Measurements from ENCODE around the gene CUX1.

Gene CUX1

GRCh38 chr7:102073931-102074880, 256.8 kb downstream of the CUX1 start:
- DNase-seq (ENCODE audit: low read depth in 2 of 2), result no peak

- DNase-seq (ENCODE audit: low read depth in 2 of 2), result no peak
Observed at GRCh38 chr7:102075126-102075525, 257.7 kb downstream of the CUX1 start.

DNA sequence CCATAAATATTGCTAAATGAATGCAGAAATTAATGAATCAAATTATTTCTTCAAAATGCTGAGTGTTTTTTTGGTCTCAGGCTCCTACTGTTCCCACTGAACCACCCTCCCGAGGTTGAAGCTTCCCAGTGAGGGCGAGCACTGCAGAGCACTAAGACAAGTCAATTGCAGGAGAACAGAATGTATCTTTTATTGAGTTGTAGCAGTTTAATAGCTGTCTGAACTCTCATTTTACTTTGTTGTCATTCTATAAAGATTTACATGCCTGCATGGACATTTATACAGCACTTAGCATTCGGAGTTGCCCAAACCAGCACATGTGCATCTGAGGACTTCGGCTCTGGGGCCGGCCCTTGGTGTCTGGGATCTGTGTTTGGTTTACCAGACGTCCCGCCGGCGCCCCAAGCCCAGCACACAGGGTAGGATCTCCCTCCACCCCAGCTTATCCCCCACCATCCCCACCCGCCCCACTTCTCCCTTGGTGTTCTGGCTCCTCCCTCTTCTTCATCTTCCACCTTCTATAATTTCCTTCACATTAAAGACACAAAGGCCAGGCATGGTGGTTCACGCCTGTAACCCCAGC, 258.2 kb downstream of the CUX1 start:
- DNase-seq (ENCODE audit: low read depth in 2 of 2), result no peak

- no peak for DNase-seq (ENCODE audit: low read depth in 2 of 2)
Observed at GRCh38 chr7:102077081-102077480, 259.7 kb downstream of the CUX1 start.

DNA sequence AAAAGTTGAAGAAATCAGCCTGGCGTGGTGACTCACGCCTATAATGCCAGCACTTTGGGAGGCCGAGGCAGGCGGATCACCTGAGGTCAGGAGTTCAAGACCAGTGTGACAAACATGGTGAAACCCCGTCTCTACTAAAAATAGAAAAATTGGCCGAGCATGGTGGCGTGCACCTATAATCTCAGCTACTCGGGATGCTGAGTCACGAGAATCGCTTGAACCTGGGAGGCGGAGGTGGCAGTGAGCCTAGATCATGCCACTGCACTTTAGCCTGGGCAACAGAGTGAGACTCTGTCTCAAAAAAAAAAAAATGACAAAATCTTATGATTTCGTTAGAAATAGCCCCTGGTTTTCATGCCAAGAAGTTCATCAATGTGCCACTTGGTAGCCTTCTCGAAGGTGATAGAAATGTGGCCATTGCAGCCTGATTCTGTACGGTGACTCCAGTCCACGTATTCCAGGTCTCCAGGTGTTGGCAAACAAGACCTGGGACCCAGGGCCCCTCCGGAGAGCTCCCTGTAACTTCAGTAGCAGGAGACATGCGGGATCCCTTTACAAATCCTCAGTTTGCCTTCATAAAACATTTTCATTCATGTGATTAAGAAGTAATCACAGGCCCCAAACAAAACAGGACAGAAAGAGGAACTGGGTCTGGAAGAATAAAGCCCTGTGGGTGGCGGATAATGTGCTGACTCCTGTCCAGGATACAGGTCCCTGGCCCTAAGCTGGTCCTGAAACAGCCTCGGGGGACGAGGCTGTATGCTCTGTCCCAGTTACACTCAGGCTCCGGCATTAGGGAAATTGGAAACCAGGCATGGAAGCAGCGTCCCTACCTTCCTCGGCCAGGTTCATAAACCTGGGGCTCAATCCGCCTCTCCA, 262.0 kb downstream of the CUX1 start:
- no peak for DNase-seq (ENCODE audit: low read depth in 2 of 2)

DNA sequence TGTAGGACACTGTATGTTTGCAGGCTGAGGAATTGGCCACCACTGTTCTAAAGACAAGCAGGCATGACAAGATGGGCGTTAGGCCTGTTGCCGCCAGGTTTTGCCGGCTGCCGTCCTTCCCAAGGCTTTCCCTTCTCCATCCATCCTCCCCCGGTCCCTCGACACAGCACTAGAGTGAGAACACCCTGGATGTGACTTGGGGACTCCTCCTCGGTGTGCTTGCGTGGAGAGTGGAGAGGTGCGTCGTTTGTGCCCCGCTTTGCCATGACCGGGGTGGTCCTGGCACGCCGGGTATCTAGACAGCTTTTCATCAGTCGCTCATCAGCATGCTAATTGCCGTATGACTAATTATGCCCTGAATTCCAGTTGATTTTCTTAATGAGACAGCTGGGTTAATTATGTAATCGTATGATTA, 262.6 kb downstream of the CUX1 start:
- DNase-seq (ENCODE audit: low read depth in 2 of 2), result no peak

DNA sequence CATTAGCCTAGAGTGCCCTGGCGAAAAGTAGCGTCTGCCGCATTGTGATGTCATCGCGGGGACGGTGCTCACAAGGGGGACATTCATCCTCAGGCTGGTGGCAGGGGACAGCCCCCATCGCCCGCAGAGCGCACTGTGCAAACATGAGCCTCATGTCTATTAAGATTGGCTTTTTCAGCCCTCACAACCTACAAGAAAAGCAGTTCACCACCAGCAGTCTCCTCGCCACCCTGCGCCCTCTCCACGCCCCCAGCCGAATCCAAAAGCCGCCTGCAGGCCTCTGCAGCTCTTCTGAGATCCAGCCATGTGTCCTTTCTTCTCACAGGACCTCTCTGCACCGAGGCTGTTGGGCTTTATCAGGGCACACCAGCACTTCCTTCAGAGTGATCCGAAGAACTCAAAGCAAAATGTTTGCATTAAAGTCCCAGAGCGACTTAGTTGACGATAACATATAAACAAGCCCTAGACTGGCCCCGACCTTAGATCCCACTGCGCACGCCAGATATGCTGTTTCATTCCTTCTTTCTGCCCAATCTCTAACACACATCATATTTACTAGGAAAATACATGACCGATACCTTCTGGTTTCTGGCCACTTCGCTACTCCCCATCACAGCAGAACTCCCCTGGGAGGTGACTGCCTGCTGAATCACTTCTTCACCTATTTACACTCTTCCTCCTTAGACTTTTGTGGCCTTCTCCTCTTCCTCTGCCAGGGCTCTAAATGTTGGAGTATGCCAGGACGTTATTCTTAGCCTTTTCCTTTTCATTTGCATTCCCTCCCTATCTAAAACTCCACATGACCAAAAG, 263.2 kb downstream of the CUX1 start:
- DNase-seq (ENCODE audit: low read depth in 2 of 2), result no peak

GRCh38 chr7:102081244-102081627, 263.8 kb downstream of the CUX1 start:
- no peak for DNase-seq (ENCODE audit: low read depth in 2 of 2)

GRCh38 chr7:102082693-102083368, 265.4 kb downstream of the CUX1 start:
- DNase-seq (ENCODE audit: low read depth in 2 of 2), result no peak

DNA sequence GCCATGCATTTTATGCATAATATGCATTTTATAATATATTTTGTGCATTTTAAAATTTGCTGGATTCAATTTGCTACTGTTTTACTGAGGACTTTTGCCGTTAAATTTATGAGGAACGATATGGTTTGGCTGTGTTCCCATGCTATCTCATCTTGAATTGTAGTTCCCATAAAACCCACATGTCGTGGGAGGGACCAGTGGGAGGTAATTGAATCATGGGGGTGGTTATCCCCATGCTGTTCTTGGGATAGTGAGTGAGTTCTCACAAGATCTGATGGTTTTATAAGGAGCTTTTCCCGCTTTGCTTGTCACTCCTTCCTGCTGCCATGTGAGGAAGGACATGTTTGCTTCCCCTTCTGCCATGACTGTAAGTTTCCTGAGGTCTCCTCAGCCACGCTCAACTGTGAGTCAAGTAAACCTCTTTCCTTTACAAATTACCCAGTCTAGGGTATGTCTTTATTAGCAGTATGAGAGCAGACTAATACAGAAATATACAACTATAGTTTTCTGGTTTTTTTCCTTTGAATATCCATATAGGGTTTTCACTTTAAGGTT, 267.9 kb downstream of the CUX1 start:
- no peak for DNase-seq (ENCODE audit: low read depth in 2 of 2)

GRCh38 chr7:102089175-102090098, 272.0 kb downstream of the CUX1 start:
- no peak for DNase-seq (ENCODE audit: low read depth in 2 of 2)

DNA sequence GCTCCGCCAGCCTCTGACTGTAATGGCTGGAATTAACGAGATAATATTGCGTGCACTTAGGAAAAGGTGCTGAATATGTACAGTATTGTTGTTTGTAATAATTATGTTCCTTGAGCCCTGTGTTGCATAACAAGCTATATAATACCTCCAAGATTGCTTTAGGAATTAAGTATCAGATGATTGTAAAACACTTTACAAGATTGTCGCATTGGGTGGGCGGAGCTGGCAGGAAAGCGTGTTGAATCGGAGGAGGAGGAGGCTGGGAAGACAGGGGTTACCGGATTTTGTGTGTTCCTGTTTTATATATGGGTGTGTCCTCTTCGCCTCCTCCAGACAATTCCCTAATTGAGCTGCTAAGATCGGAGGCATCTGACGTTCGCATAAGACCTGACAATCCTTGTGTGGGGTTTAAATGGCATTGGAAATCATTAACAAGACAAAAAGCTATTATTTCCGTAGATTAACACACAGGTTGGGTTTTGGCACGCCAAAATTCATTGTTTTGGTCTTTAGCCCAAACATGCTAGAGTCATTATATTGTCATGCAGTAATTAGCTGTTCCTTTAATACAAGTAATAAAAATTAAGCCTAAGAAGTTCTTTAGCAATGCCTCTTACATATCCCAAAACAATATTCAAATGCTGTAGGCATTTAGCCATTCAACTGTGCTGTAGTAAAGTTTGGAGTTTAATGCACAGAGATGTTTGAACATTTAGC, 276.3 kb downstream of the CUX1 start:
- no peak for DNase-seq (ENCODE audit: low read depth in 2 of 2)

GRCh38 chr7:102094316-102094650, 276.9 kb downstream of the CUX1 start:
- DNase-seq (ENCODE audit: low read depth in 2 of 2), result no peak

- no peak for DNase-seq (ENCODE audit: low read depth in 2 of 2)
Observed at GRCh38 chr7:102095321-102096011, 278.0 kb downstream of the CUX1 start.

DNA sequence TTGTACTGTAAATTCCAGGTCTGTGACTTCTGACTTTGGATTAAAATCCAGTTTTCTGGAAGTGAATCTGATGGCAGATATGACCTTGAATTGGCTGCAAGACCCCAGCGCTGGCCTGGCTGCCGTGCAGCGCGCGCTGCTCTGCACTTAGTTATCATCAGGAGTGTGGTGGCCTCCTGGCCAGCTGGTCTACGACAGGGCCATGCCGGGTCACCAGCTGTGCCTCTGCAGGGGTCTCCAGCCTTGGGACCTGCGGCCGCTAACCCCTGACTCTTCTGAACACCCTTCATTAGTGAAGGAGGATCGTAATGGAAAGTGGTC, 278.5 kb downstream of the CUX1 start:
- DNase-seq (ENCODE audit: low read depth in 2 of 2), result no peak

DNA sequence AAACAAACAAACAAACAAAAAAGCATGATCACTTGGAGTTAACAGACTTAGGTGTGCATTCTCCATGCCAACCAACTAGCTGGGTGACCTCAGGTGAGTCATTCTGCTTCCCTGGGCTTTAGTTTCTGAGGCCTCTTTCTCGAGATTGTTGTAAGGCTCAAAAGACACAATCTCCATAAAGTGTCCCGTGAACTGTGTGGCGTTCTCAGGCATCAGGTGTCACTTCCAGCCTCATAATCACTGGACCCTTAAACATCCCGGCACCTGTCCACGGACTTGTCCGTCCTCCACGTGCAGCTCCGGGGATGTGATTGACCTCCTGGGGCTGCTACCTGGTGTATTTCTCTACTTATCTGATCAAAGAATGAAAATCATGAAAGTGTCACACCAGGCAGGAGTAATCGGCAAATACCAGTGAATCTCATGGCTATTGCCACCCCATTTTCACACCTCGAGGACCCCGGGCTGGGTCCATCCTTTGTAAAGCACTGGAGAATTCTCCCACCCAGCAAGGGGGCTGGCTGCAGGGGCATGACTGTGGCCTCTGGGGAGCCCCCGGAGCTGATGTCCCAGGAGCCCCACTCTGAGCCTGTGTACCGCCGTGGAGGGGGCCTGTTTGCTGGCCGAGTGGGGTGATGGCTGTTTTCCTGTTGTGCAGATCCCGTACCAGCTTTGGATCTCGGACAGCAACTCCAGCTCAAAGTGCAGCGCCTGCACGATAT, 279.4 kb downstream of the CUX1 start:
- no peak for DNase-seq (ENCODE audit: low read depth in 2 of 2)

- DNase-seq (ENCODE audit: low read depth in 2 of 2), result no peak
Observed at GRCh38 chr7:102097601-102098161, 280.3 kb downstream of the CUX1 start.

All from stimulated activated CD8-positive, alpha-beta memory T cell treated with anti-CD3 and anti-CD28 coated beads, Interleukin-7, amount 100 ng/mL, for 1 hour (primary cell).